K562 (cell line): Measurements from ENCODE around the gene HTR4. TPM values are rescaled to one million over a fixed set of nuclear protein-coding genes. Genes with fewer than 3 reads are reported as not detected.

Experiments
- ELF4 ChIP-seq: fragments of 450-650 bp; formaldehyde crosslinking; IDR thresholded peaks from 2 replicates; pipeline ENCODE4 v1.4.0; 2022; ENCODE audit warnings: missing genetic modification characterization
- FOXP1 ChIP-seq: sonication (generic); formaldehyde crosslinking; IDR thresholded peaks from 2 replicates; pipeline ENCODE4 v1.8.0; 2022; ENCODE audit warnings: mild to moderate bottlenecking, missing genetic modification reagents
- MBD1 ChIP-seq: fragments of 250-450 bp; sonication (Bioruptor Pico); IDR thresholded peaks from 2 replicates; pipeline ENCODE4 v1.8.0; 2022; ENCODE audit warnings: inconsistent platforms
- MEF2A ChIP-seq: IDR thresholded peaks from 2 replicates; pipeline ENCODE4 v1.6.1; 2011; ENCODE audit warnings: low read depth, mild to moderate bottlenecking, low read length, moderate library complexity; ENCODE audit not compliant: control insufficient read depth
- RFX1 ChIP-seq: fragments of 450-650 bp; IDR thresholded peaks from 2 replicates; pipeline ENCODE4 v1.6.1; 2016; ENCODE audit warnings: mild to moderate bottlenecking, moderate library complexity
- polyA plus RNA-seq, 8 experiments: library from polyadenylated mRNA; depleted of rRNA in 4 of 8; stranded (reverse) in 5 of 8; unstranded in 3 of 8; fragments of >200 nt; fragmentation: Nextera tagmentation in 2 of 8; fragmentation: Illumina TruSeq in 1 of 8; extraction: Ambion mirVana in 2 of 8; extraction: Trizol in 1 of 8; gene quantifications; 2 replicates each; pipeline versions ENCODE4 v1.2.1 to v1.2.3, GENCODE V29; 2011 to 2014; ENCODE audit warnings: inconsistent platforms in 1 of 8, missing spikeins in 1 of 8
- total RNA-seq, 7 experiments: library from RNA; depleted of rRNA in 6 of 7; stranded (reverse); fragments of >200 nt in 6 of 7; fragmentation: Illumina TruSeq in 2 of 7; extraction: Trizol in 2 of 7; gene quantifications; 2 replicates each; pipeline versions ENCODE4 v1.2.1 to v1.2.3, GENCODE V29; 2011 to 2021; ENCODE audit warnings: low replicate concordance in 1 of 7
- TF ChIP-seq, protein P1 (sequence below): fragments of 450-650 bp; IDR thresholded peaks from 2 replicates; pipeline ENCODE4 v1.6.1; 2016; ENCODE audit warnings: mild to moderate bottlenecking, moderate library complexity
- TF ChIP-seq, protein P2 (sequence below): fragments of 450-650 bp; IDR thresholded peaks from 2 replicates; pipeline ENCODE4 v1.6.1; 2016; ENCODE audit warnings: low read depth

Gene HTR4
- total and polyA plus RNA-seq, 9 of the 15 experiments (the other 6 are each of a cell fraction or from before 2014, with no cell fraction given): 0.13 TPM; not detected in 8

- TF ChIP-seq, protein P1, sequence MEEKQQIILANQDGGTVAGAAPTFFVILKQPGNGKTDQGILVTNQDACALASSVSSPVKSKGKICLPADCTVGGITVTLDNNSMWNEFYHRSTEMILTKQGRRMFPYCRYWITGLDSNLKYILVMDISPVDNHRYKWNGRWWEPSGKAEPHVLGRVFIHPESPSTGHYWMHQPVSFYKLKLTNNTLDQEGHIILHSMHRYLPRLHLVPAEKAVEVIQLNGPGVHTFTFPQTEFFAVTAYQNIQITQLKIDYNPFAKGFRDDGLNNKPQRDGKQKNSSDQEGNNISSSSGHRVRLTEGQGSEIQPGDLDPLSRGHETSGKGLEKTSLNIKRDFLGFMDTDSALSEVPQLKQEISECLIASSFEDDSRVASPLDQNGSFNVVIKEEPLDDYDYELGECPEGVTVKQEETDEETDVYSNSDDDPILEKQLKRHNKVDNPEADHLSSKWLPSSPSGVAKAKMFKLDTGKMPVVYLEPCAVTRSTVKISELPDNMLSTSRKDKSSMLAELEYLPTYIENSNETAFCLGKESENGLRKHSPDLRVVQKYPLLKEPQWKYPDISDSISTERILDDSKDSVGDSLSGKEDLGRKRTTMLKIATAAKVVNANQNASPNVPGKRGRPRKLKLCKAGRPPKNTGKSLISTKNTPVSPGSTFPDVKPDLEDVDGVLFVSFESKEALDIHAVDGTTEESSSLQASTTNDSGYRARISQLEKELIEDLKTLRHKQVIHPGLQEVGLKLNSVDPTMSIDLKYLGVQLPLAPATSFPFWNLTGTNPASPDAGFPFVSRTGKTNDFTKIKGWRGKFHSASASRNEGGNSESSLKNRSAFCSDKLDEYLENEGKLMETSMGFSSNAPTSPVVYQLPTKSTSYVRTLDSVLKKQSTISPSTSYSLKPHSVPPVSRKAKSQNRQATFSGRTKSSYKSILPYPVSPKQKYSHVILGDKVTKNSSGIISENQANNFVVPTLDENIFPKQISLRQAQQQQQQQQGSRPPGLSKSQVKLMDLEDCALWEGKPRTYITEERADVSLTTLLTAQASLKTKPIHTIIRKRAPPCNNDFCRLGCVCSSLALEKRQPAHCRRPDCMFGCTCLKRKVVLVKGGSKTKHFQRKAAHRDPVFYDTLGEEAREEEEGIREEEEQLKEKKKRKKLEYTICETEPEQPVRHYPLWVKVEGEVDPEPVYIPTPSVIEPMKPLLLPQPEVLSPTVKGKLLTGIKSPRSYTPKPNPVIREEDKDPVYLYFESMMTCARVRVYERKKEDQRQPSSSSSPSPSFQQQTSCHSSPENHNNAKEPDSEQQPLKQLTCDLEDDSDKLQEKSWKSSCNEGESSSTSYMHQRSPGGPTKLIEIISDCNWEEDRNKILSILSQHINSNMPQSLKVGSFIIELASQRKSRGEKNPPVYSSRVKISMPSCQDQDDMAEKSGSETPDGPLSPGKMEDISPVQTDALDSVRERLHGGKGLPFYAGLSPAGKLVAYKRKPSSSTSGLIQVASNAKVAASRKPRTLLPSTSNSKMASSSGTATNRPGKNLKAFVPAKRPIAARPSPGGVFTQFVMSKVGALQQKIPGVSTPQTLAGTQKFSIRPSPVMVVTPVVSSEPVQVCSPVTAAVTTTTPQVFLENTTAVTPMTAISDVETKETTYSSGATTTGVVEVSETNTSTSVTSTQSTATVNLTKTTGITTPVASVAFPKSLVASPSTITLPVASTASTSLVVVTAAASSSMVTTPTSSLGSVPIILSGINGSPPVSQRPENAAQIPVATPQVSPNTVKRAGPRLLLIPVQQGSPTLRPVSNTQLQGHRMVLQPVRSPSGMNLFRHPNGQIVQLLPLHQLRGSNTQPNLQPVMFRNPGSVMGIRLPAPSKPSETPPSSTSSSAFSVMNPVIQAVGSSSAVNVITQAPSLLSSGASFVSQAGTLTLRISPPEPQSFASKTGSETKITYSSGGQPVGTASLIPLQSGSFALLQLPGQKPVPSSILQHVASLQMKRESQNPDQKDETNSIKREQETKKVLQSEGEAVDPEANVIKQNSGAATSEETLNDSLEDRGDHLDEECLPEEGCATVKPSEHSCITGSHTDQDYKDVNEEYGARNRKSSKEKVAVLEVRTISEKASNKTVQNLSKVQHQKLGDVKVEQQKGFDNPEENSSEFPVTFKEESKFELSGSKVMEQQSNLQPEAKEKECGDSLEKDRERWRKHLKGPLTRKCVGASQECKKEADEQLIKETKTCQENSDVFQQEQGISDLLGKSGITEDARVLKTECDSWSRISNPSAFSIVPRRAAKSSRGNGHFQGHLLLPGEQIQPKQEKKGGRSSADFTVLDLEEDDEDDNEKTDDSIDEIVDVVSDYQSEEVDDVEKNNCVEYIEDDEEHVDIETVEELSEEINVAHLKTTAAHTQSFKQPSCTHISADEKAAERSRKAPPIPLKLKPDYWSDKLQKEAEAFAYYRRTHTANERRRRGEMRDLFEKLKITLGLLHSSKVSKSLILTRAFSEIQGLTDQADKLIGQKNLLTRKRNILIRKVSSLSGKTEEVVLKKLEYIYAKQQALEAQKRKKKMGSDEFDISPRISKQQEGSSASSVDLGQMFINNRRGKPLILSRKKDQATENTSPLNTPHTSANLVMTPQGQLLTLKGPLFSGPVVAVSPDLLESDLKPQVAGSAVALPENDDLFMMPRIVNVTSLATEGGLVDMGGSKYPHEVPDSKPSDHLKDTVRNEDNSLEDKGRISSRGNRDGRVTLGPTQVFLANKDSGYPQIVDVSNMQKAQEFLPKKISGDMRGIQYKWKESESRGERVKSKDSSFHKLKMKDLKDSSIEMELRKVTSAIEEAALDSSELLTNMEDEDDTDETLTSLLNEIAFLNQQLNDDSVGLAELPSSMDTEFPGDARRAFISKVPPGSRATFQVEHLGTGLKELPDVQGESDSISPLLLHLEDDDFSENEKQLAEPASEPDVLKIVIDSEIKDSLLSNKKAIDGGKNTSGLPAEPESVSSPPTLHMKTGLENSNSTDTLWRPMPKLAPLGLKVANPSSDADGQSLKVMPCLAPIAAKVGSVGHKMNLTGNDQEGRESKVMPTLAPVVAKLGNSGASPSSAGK: no peak
- TF ChIP-seq FOXP1: no peak
- no peak for TF ChIP-seq MBD1 (CRISPR knock-in tag)
- TF ChIP-seq, protein P2, sequence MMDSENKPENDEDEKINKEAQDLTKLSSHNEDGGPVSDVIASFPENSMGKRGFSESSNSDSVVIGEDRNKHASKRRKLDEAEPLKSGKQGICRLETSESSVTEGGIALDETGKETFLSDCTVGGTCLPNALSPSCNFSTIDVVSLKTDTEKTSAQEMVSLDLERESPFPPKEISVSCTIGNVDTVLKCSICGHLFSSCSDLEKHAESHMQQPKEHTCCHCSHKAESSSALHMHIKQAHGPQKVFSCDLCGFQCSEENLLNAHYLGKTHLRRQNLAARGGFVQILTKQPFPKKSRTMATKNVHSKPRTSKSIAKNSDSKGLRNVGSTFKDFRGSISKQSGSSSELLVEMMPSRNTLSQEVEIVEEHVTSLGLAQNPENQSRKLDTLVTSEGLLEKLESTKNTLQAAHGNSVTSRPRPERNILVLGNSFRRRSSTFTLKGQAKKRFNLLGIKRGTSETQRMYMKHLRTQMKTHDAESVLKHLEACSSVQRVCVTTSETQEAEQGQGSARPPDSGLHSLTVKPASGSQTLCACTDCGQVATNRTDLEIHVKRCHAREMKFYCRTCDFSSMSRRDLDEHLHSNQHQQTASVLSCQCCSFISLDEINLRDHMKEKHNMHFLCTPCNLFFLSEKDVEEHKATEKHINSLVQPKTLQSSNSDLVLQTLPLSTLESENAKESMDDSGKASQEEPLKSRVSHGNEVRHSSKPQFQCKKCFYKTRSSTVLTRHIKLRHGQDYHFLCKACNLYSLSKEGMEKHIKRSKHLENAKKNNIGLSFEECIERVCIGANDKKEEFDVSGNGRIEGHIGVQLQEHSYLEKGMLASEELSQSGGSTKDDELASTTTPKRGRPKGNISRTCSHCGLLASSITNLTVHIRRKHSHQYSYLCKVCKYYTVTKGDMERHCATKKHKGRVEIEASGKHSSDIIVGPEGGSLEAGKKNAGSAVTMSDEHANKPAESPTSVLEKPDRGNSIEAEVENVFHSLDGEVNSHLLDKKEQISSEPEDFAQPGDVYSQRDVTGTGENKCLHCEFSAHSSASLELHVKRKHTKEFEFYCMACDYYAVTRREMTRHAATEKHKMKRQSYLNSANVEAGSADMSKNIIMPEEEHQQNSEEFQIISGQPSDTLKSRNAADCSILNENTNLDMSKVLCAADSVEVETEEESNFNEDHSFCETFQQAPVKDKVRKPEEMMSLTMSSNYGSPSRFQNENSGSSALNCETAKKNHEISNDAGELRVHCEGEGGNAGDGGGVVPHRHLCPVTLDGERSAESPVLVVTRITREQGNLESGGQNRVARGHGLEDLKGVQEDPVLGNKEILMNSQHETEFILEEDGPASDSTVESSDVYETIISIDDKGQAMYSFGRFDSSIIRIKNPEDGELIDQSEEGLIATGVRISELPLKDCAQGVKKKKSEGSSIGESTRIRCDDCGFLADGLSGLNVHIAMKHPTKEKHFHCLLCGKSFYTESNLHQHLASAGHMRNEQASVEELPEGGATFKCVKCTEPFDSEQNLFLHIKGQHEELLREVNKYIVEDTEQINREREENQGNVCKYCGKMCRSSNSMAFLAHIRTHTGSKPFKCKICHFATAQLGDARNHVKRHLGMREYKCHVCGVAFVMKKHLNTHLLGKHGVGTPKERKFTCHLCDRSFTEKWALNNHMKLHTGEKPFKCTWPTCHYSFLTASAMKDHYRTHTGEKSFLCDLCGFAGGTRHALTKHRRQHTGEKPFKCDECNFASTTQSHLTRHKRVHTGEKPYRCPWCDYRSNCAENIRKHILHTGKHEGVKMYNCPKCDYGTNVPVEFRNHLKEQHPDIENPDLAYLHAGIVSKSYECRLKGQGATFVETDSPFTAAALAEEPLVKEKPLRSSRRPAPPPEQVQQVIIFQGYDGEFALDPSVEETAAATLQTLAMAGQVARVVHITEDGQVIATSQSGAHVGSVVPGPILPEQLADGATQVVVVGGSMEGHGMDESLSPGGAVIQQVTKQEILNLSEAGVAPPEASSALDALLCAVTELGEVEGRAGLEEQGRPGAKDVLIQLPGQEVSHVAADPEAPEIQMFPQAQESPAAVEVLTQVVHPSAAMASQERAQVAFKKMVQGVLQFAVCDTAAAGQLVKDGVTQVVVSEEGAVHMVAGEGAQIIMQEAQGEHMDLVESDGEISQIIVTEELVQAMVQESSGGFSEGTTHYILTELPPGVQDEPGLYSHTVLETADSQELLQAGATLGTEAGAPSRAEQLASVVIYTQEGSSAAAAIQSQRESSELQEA: no peak
- TF ChIP-seq ELF4 (CRISPR knock-in tag): no peak
- no peak for TF ChIP-seq RFX1
- no peak for TF ChIP-seq MEF2A
Measured at GRCh38 chr5:148574167-148574566, 80.2 kb downstream of the HTR4 start (continued).
